Measurements from ENCODE around the gene FAM136A.

FAM136A gene

DNA sequence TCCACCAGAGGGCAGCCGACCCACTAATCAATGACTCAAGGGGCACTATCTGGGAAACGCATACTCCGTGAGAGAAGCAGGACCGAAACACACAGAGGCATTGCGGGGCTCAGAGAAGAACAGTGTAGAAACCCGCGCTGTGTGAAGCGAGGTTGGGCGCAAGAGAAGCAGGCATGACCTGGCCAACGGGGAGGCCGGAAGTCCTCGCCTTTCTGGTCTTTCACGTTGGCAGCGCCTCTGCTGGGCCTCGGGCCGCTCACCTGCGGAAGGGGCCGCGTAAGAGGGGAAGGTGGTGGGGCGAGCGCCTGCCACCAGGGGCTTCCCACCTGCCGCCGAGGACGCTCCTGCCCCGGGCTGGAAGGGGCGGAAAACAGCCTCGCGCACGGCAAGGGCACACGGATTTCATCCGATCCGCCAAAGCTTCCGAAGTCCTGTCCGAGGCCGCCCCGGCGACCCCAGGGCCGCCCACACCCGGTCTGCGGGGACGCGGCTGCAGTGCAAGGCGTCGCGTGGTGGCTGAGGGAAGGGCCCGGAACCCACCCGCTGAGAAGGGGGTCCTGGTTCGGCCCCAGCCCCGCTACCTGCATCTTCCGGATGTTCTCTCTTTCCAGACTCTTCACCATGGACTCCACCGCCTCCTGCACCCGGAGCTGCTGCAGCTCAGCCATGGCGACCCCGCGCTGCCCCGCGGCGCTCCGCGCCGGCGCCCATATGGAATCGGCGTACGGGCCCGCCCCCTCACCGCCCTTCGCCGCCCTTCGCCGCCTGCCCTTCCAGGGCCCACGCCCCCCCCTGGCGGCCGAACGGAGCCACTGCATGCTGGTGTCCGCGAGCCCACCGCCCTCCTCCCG lies at the start of gene FAM136A:
FAM136A (minus strand) TSS at position 724 of the 851 bp plus-strand sequence; CDS start at position 668, 56 bp downstream.
- in situ Hi-C loops (cut with MboI; ENCODE audit: low sequenced_read_pairs) = loop anchor here (25.0 kb wide), 1 partner anchor 336 kb away; no protein-coding TSS in a partner anchor

DNA sequence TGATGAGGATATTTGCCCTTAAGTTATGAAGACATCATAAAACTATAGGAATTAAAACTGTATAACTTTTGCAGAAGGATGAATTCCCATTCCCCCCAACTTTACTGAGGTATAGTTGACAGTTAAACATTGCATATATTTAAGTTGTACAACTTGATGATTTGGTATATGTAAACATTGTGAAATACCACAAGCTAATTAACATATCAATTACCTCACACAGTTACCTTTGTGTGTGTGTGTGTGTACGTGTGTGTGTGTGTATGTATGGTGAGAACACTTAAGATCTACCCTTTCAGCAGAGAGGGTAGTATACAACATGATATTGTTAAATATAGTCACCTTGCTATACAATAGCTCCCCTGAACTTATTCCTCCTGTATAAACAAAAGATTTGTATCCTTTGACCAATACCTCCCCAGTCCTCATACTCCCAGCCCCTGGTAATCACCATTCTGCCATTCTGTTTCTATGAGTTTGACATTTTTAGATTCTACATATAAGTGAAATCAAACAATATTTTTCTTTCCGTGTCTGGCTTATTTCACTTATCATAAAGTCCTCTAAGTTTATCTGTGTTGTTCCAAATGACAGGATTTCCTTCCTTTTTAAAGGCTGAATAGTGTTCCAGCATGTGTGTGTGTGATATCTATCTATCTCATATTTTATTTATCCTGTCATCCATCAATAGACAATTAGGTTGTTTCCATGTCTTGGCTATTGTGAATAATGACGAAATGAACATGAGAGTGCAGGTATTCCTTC lies 48.2 kb upstream of the FAM136A start:
- in situ Hi-C loops (cut with MboI; ENCODE audit: low sequenced_read_pairs) = no loop called here

DNA sequence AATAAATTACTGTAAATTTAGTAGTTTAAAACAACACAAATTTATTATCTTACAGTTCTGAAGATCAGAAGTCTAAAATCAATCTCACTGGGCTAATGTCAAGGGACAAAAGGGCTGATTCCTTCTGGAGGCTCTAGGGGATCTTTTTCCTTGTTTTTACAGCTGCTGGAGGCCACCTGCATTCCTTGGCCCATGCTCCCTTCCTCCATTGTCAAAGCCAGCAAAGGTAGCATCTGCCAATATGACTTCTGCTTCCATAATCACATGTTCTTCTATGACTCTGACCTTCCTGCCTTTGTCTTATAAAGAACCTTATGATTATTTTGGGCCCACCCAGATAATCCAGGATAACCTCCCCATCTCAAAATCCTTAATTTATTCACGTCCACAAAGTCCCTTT lies 46.0 kb upstream of the FAM136A start:
- in situ Hi-C loops (cut with MboI; ENCODE audit: low sequenced_read_pairs) = no loop called here

DNA sequence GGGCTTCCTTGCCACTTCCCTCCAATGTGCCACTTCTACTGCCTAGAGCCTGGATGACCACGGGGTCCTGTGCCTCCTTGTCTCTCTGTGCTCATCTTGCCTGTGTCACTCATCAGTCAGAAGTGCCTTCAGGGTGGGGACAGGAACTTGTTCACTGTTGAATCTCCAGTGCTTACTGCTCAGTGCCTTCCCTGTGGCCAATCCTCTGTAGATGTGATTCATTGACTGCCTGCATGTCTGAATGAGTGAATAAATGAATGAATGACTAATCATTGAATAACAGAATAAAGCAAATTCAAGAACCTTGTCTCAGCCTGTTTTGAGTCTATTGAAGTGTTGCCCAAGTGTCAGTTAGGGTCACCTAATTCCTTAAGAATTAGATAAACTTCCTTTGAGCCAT lies 42.3 kb upstream of the FAM136A start:
- in situ Hi-C loops (cut with MboI; ENCODE audit: low sequenced_read_pairs) = no loop called here

DNA sequence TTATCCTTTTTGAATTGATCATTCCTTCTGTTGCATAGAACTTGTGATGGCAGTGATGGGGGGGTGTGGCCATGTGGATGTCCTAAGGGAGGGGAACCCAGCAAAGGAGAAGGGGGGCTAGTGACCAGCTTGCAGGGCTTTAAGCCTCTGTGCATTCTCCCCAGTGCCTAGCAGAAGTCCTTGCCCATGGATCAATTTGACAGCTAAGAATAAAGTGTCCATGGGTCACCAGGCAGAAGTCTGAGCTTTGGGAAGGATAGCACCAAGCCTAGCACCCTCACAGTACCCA lies 39.6 kb upstream of the FAM136A start:
- in situ Hi-C loops (cut with MboI; ENCODE audit: low sequenced_read_pairs) = no loop called here

DNA sequence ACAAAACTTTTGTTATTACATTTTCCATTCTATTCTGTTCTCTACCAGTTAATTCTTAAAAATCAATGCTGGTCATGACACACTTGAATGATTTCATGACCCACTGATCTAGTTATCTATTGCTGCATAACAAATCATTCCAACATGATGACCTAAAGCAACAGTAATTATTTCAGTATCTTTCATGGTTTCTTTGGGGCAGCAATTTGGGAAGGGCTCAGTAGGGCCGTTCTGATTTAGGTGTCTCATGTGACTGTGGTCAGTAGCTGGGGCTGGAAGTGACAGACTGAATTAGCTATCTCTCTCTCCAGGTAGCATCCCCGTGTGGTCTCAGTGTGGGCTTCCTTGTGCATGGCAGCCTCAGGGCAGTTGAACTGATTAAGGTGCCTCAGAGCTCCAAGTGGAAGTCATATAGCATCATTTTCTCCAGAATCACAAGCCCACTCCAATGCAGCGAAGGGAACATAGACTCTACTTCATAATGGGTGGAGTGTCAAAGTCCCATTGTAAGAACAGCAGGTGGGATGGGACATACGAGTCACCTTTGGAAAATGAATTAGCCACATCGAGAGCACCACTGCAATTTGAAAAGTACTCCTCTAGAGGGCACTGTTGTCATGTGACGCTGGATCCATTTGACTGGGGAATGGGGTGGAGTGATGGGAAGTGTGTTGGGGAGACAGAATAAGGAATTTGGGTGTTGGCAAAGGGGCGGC lies 39.1 kb upstream of the FAM136A start:
- in situ Hi-C loops (cut with MboI; ENCODE audit: low sequenced_read_pairs) = no loop called here

DNA sequence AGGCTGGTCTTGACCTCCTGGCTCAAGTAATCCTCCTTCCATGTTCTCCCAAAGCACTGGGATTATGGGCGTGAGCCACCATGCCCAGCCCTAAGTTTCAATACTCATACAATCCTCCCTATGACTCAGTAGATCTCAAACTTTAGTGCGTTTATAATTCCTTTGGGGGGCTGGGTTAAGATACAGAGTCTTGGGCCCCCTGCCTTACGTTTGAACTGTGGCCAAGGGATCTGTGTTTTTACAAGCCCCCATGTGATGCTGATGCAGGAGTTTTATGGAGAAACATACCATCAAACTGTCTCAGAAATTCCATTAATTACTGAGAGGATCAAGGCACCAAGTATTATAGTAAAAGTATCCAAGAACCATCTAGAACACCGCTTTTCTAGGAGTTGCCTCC lies 38.2 kb upstream of the FAM136A start:
- in situ Hi-C loops (cut with MboI; ENCODE audit: low sequenced_read_pairs) = no loop called here

DNA sequence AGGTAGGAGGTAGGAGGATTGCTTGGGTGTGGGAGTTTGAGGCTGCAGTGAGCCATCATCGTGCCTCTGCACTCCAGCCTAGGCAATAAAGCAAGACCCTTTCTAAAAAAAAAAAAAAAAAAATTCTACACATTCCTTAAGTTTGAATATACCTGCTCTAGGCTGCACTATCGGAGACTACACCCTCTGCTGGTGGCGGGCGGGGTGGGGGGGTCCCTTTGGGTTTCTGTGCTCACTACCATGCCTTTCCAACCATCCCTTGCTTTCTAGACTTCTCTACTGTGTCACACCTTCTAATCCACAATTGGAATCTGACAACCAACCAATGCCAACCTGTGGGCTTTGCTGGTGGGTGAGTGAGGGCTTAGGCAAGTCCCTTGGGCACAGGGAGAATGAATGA lies 34.7 kb upstream of the FAM136A start:
- in situ Hi-C loops (cut with MboI; ENCODE audit: low sequenced_read_pairs) = no loop called here

DNA sequence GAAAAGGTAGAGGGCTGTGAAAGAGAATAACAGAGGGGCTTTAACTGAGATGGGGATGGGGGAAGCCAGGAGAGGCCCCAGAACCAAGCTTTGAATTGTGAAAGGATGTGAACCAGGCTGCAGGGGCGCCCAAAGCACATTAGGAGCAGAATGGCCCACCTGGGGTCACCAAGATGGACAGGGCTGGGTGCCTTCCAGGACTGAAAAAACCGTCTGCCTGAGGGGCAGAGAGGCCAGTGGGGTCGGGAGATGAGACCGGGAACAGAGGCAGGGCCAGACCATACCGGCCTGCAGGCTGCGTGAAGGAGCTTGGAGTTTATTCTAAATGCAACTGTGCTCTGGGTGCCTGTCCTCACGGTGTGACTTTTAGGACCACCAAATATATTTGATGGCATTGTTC lies 29.1 kb upstream of the FAM136A start:
- in situ Hi-C loops (cut with MboI; ENCODE audit: low sequenced_read_pairs) = no loop called here

DNA sequence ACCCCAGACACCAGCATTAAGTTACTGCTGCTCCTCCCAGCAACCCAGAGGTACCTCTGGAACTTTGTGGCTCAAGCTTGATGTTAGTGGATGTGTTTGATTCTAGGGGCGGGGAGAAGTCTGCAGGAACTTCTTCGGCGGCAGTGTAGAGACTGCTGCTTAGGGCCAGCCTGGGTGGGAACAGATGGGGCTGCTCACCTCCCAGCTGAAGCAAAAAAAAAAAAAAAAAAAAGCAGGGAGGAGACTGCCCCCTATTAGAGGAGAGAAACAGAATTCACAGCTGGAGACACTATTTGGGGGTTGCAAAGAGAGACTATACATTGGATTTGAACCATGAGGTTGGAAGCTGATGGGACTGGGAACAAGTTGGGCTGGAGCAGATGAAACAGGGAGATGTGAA lies 28.6 kb upstream of the FAM136A start:
- in situ Hi-C loops (cut with MboI; ENCODE audit: low sequenced_read_pairs) = no loop called here

DNA sequence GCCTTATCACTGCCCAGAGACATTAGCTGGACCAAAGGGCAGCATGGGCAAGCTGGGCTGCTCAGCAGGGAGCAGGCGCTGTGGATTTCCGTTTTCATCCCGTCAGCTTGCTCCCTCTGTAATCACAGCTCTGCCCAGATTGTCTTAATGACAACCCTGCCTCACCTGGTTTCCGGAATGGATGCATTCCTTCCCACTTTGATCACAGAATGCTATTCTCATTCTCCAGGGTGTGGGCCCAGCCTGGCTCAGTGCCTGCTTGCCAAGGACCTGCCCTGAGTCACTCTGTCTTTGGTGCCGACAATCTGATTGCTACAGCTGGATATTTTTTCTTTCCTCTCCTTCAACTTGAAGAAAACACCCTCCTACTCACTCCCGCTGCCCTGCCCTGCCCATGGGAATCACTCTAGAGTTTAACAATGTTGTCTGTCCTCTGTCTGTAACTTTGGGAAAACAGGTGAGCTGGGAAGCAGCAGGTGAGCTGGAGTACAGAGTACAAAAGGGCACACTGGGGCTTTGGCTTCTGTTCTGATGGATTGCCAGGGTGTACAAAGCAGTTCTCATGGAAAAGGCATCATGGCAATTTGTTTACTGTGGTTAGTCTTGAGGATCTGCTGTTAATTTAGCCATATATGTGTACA lies 27.2 kb upstream of the FAM136A start:
- in situ Hi-C loops (cut with MboI; ENCODE audit: low sequenced_read_pairs) = no loop called here

DNA sequence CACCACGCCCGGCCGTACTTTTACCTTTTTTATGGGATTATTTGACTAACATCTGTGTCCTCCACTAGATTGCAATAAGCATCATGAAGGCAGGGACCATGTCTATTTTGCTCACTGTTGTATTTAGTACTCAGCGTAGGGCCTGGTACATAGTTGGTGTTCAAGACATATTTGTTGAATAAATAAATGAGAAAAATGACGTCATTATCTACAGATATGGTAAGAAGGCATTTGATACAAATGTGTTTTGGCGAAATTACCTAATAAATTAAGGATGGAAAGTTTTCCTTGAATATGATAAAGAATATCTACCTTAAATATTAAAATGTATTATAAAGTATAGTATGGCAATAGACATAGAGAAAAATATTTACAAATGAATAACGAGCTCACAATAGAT lies 24.0 kb upstream of the FAM136A start:
- in situ Hi-C loops (cut with MboI; ENCODE audit: low sequenced_read_pairs) = no loop called here

DNA sequence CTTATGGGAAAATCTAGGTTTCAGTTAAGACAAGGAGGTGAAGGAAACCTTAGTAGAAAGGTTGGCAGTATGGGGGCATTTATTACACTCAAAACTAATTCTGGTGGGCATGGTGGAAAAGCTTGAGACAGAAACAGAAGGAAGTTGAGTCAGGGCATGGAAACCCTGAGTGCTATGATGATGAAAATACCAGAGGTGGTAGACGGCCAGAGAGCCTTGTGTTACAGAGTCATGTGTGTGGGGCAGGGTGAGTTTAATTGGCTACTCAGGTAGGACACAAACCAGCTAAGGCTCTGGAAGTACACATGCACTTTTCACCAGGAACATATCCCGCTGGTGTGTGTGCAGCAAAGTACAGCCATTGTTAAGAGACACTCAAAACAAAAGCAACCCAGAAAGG lies 20.7 kb upstream of the FAM136A start:
- in situ Hi-C loops (cut with MboI; ENCODE audit: low sequenced_read_pairs) = loop anchor here (25.0 kb wide), 1 partner anchor 315 kb away; no protein-coding TSS in a partner anchor

DNA sequence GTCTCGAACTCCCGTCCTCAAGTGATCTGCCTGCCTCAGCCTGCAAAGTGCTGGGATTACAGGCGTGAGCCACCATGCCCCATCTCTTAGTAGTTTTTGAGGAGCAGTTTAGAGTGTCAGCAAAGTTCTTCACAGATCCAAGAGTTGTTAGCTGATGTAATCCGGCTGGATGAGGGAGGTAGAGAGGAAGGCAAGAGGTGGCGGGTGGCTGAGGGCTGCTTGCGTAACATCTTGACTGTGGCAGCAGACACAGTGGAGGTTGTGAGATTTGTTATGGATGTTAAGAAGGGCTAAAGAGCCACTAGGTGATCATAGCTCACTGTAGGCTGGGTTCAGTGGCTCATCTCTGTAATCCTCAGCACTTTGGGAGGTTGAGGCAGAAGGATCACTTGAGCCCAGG lies 19.5 kb upstream of the FAM136A start:
- in situ Hi-C loops (cut with MboI; ENCODE audit: low sequenced_read_pairs) = loop anchor here (25.0 kb wide), 1 partner anchor 316 kb away; no protein-coding TSS in a partner anchor

DNA sequence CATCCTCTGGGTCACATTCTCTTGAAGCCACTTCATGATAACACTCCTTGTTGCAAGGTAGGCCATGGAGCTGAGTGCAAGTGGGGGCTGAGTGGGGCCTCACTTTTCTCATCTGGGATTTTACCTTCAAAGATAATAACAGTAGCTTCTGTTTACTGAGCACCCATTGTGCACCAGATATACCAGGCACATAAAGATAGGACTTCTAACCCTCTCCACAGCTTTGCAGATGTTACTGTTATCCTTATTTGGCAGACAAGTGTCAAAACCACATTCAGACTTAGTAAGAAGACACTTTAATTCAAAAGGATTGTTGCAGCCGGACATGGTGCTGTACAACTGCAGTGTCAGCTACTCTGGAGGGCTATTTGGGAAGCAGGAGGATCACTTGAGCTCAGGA lies 12.8 kb upstream of the FAM136A start:
- in situ Hi-C loops (cut with MboI; ENCODE audit: low sequenced_read_pairs) = loop anchor here (25.0 kb wide), 1 partner anchor 323 kb away; no protein-coding TSS in a partner anchor

DNA sequence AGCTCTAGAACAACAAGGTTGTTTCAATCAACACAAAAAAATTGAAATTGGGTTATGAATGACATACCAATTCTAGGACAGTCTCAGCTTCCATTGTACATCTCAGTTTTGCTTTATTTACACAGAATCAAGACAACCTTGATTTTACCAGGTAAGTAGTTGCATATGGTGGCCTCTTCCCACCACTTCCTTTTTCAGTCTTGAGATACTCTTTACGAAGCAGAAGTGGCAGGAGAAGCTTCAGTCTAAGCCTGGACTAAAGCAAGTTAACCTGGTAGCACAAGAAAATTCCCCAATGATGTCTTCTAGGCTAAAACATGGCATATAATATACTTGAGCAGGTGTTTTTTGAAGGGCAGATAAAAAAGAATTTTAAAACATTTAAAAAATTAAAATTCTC lies 10.7 kb upstream of the FAM136A start:
- in situ Hi-C loops (cut with MboI; ENCODE audit: low sequenced_read_pairs) = loop anchor here (25.0 kb wide), 1 partner anchor 325 kb away; no protein-coding TSS in a partner anchor

DNA sequence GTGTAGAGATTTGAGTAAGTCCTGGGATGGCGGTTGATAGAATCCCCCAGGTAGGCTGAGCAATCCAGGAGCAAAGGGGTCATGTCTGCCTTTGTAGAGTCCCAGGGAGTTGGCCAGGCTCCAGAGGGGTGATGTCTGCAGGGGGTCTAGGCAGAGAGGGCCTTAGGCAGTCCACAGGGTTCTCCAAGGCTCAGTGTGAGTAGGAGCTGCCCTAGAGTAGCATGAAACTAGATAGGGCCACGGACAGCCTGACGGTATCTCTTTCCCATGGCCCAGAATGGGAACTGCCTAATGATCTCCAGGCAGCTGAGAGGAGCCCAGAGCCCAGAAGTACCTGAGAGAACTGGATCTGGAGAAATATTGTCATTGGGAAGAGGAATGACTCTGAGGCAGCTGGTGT lies 9.0 kb upstream of the FAM136A start:
- in situ Hi-C loops (cut with MboI; ENCODE audit: low sequenced_read_pairs) = loop anchor here (25.0 kb wide), 1 partner anchor 326 kb away; no protein-coding TSS in a partner anchor

DNA sequence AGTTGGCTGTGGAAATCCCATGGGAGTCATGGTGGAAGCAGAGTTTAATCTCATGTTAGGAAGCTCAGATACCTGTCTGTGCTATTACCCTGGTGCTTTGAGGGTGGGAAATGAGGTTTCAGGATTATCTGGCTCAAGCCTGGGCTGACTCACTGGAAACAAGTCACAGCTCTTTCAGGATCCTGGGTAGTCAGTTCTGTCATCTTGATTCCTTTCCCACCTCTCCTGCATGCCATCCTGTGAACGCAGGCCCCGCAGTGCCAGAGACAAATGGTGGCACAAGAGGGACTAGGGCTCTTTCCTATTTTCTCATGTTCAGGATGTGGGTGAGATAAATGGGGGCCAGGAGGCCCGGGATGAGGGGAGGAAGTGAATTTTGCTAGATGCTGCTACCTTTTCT lies 3.7 kb upstream of the FAM136A start:
- in situ Hi-C loops (cut with MboI; ENCODE audit: low sequenced_read_pairs) = loop anchor here (25.0 kb wide), 1 partner anchor 332 kb away; no protein-coding TSS in a partner anchor

DNA sequence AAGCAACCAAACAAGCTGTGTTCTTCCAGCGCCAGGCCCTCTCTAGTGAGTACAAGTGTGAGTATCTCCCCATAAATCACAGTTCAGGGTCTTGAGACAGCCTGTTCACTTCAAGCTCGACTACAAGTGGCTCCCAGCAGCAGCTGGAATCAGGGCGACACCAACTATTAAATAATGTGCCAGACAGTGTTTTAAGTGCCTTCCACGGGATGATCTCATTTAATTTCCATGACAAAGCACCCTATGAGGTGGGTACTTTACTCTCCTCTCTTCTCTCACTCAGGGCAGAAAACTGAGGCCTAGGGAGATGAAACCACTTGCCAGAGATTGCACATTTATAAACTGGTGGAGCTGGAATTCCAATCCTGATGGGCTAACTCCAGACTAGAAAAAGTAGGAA lies 2.6 kb upstream of the FAM136A start:
- in situ Hi-C loops (cut with MboI; ENCODE audit: low sequenced_read_pairs) = loop anchor here (25.0 kb wide), 1 partner anchor 333 kb away; no protein-coding TSS in a partner anchor

DNA sequence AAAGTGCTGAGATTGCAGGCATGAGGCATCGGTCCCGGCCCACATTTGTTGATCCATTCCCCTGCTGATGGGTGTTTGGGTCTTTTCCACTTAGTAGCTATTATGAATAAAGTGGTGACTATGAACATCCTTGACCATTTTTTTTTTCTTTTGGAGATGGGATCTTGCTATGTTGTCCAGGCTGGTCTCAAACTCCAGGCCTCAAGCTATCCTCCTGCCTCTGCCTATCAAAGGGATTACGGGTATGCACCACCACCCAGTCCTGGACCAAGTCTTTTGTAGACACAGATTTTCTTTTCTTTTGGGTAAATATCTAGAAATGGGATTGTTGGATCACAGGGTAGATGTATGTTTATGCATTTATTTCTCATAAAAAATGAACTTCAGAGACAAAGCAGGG lies 1.3 kb upstream of the FAM136A start:
- in situ Hi-C loops (cut with MboI; ENCODE audit: low sequenced_read_pairs) = loop anchor here (25.0 kb wide), 1 partner anchor 334 kb away; no protein-coding TSS in a partner anchor

DNA sequence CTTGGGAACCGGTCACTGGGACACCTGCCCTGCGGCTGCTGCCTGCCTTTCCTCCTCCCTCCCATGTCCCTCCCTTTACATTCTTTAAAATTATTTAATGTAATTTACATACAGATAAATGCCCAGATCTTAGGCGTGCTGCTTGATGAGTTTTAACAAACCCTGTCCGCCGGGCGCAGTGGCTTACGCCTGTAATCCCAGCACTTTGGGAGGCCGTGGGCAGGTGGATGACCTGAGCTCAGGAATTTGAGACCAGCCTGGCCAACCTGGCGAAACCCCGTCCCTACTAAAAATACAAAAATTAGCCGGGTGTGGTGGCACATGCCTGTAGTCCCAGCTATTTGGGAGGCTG lies 304 bp upstream of the FAM136A start:
- in situ Hi-C loops (cut with MboI; ENCODE audit: low sequenced_read_pairs) = loop anchor here (25.0 kb wide), 1 partner anchor 335 kb away; no protein-coding TSS in a partner anchor

All from hTERT RPE-1 (cell line).